Ovary (tissue), 9 donors: ENCODE measurements around the gene GNG2. TPM values are rescaled to one million over a fixed set of nuclear protein-coding genes. Genes with fewer than 3 reads are reported as not detected.
A peak's percentile ranks its signal among the peaks of the same experiment; 100 is the strongest.

Experiments
- DNase-seq, 5 donors: peaks; one replicate each; pipeline ENCODE4 v3.0.0-alpha.2; 2019 to 2020
- H3K27ac ChIP-seq, 2 donors: fragments of 200-600 bp; one replicate each; pipeline versions ENCODE4 v1.5.1 to v1.8.0; 2019 to 2022
- H3K27me3 ChIP-seq: fragments of 200-600 bp; one replicate; pipeline ENCODE4 v1.8.0; 2022
- H3K36me3 ChIP-seq: fragments of 200-600 bp; sonication (generic); one replicate; pipeline ENCODE4 v1.5.1; 2019
- H3K4me1 ChIP-seq: one replicate; pipeline ENCODE4 v1.8.1; 2013; ENCODE audit warnings: mild to moderate bottlenecking, moderate library complexity; ENCODE audit not compliant: insufficient read depth
- H3K4me3 ChIP-seq: fragments of 200-600 bp; sonication (generic); one replicate; pipeline ENCODE4 v1.5.1; 2017
- H3K9me3 ChIP-seq, 2 donors: fragments of 200-600 bp in 1 of 2; sonication (generic) in 1 of 2; one replicate each; pipeline versions ENCODE4 v1.5.1 to v1.8.1; 2013 to 2019; ENCODE audit warnings: mild to moderate bottlenecking in 1 of 2, moderate library complexity in 1 of 2
- CTCF ChIP-seq, 3 donors: fragments of 450-650 bp in 2 of 3; fragments of 200-600 bp in 1 of 3; IDR thresholded peaks; one replicate each; pipeline versions ENCODE4 v1.5.1 to v1.8.0; 2016 to 2022; ENCODE audit warnings: antibody characterized with exemption in 3 of 3, mild to moderate bottlenecking in 1 of 3
- EP300 ChIP-seq: sonication (generic); formaldehyde crosslinking; IDR thresholded peaks from one replicate; pipeline ENCODE4 v1.6.1; 2017; ENCODE audit warnings: antibody characterized with exemption
- POLR2A ChIP-seq: fragments of 450-650 bp; IDR thresholded peaks from one replicate; pipeline ENCODE4 v1.6.1; 2017; ENCODE audit warnings: antibody characterized with exemption, mild to moderate bottlenecking, moderate library complexity
- WGBS, 3 donors: extraction: QIAGEN DNeasy Blood & Tissue Kit in 1 of 3; methylation state at CpG; one replicate each; pipeline versions ENCODE4 v1.1.5 to v1.1.7; 2013 to 2017; 5-methylcytosine and 5-hydroxymethylcytosine counted together
- intact Hi-C, 4 donors: fragments of 100-400 bp; cut with DNase I; formaldehyde crosslinking; loops; one replicate each; pipeline versions ENCODE4 v1.11.0 to v1.15.1; 2022 to 2023
- polyA plus RNA-seq, 2 donors: library from polyadenylated mRNA; stranded (reverse); fragments of 200-250 nt in 1 of 2; fragments of 350-450 nt in 1 of 2; fragmentation: Illumina TruSeq in 1 of 2; extraction: RNeasy Lipid Tissue Mini Kit (QIAGEN cat#74804) in 1 of 2; gene quantifications; one replicate each; pipeline ENCODE4 v1.2.3, GENCODE V29; 2013 to 2014
- total RNA-seq, 7 donors: library from RNA; depleted of rRNA in 2 of 7; stranded (reverse); fragments of >200 nt in 2 of 7; fragmentation: NEBNext Ultra II Directional in 3 of 7; extraction: Animal tissue kit (Norgen Biotek cat#: 25700) in 3 of 7; gene quantifications; one replicate each; pipeline versions ENCODE4 v1.1.0 to v1.2.4, GENCODE V29; 2016 to 2023
- donor health status: DM: no; HTN: no; CAD: no; lungs with moderate emphysema.
- donor health status: DM: no; HTN: no; CAD: no.
- donor health status: Bipolar disorder and iron deficiency.
- donor health status: DM: yes; HTN: yes; CAD: no.
- donor health status: DM: no; HTN: no; CAD: no.
- donor health status: DM: yes; HTN: yes; CAD: no.

GNG2 gene
- total and polyA plus RNA-seq, 9 donors = 9.4 to 29.4 (median 11.4) TPM

GRCh38 chr14:51981218-51981854 lies 120.9 kb downstream of the GNG2 start:
- WGBS, 3 donors = 88 to 95% (median 94%) methylated on average over 4 of the region's 4 CpGs
- DNase-seq = no peak
- intact Hi-C loops = no loop called here
- no peaks in the 10 kb centered on the region for H3K9me3 ChIP-seq
- no peak overlapping the region for H3K4me3 ChIP-seq
- H3K27me3 ChIP-seq = no peaks in the 10 kb centered on the region
- no peak overlapping the region for H3K27ac ChIP-seq
- peaks cover 3% of the 10 kb centered on the region for H3K4me1 ChIP-seq
- H3K36me3 ChIP-seq = no peaks in the 10 kb centered on the region
- TF ChIP-seq CTCF (IDR thresholded peaks at IDR 0.05) (no peak), POLR2A (no peak), EP300 (no peak)

GRCh38 chr14:51988221-51988620 lies 127.8 kb downstream of the GNG2 start:
- no peaks in the 10 kb centered on the region for H3K27me3 ChIP-seq
- DNase-seq = no peak
- WGBS, 3 donors = 74 to 83% (median 77%) methylated on average over 1 of the region's 1 CpG
- H3K4me1 ChIP-seq = peaks cover 3% of the 10 kb centered on the region
- TF ChIP-seq EP300 (no peak), CTCF (IDR thresholded peaks at IDR 0.05) (no peak), POLR2A (no peak)
- no peaks in the 10 kb centered on the region for H3K36me3 ChIP-seq
- no peaks in the 10 kb centered on the region for H3K9me3 ChIP-seq
- no peak overlapping the region for H3K27ac ChIP-seq
- intact Hi-C loops = no loop called here
- no peak overlapping the region for H3K4me3 ChIP-seq

DNA sequence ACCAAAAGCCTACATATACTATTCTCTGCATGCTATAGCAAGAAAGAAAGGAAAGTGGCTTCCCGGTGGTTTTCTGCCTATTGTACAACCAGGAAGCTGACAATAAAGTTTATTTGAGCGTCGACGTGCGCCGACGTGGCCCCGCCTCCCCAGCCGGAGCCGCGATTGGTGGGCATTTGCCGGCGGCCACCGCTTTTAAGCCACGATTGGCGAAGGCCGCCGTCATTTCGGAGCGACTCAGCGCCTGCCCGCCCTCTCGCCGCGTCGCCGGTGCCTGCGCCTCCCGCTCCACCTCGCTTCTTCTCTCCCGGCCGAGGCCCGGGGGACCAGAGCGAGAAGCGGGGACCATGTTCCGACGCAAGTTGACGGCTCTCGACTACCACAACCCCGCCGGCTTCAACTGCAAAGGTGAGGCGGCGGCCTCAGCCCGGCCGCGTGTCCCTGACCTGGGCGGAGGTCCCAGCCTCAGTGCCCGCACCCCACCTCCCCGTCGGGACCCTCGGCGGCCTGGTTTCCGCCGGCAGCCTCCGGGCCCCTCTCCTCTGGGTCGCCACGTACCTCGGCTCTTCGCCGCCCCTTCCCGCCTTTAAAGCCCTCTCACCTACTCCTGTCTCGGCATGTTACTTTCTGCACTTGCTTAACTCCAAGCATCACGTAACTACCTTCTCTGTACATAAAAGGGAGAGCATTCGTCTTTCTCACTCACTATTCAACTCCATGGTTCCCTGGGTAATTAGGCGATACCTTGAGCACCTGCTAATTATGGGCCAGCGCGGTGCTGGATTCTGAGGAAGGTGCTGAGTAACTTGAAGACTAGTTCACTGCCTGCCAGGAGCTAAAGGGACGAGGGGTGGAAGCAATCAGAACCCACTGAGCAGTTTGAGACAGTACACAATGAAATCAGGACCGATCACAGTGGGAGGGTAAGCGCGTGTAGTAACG lies 129.2 kb downstream of the GNG2 start, which contains the start of gene RTRAF:
TSS of gene RTRAF (plus strand) at position 254 of the 942 bp plus-strand sequence. CDS start at position 348, 94 bp downstream.
- WGBS, 3 donors = 0 to 1% (median 0%) methylated on average over 68 to 72 of the region's 72 CpGs
- peak; percentile 91 to 96 (median 93) for DNase-seq
- Histone ChIP-seq H3K27ac (peak within 1 kb of the TSS; percentile 61 to 78), H3K36me3 (no peaks in the 10 kb centered on the region), H3K4me1 (peaks cover 3% of the 10 kb centered on the region), H3K4me3 (peak within 1 kb of the TSS; percentile 81), H3K27me3 (no peaks in the 10 kb centered on the region), H3K9me3 (no peaks in the 10 kb centered on the region)
- intact Hi-C loops = loop anchor here in 2 of 4 donors (5.0 kb wide), 3 partner anchors 78 to 323 kb away; partner anchors contain the start of genes NID2 (in 1 of the 2) and PTGER2 (in 1 of the 2)
- TF ChIP-seq EP300 (no peak), CTCF (IDR thresholded peaks at IDR 0.05) (peak in 1 of 3 donors; percentile 11), POLR2A (peak; percentile 70)

GRCh38 chr14:51990488-51990887 lies 130.1 kb downstream of the GNG2 start:
- DNase-seq = no peak
- H3K9me3 ChIP-seq = no peaks in the 10 kb centered on the region
- H3K27me3 ChIP-seq = no peaks in the 10 kb centered on the region
- intact Hi-C loops = loop anchor here in 2 of 4 donors (5.0 kb wide), 3 partner anchors 77 to 322 kb away; partner anchors contain the start of genes NID2 (in 1 of the 2) and PTGER2 (in 1 of the 2)
- no peak overlapping the region for H3K27ac ChIP-seq
- no peak for TF ChIP-seq EP300
- peaks cover 3% of the 10 kb centered on the region for H3K4me1 ChIP-seq
- H3K36me3 ChIP-seq = no peaks in the 10 kb centered on the region
- WGBS, 3 donors = 65 to 73% (median 69%) methylated on average over 3 of the region's 3 CpGs
- no peak overlapping the region for H3K4me3 ChIP-seq
